Loucy (cell line): ENCODE data around the gene INAFM2.

Experiments used
- H2AFZ ChIP-seq: fragments of 200-600 bp; sonication (generic); 2 replicates; pipeline ENCODE4 v1.6.0; 2016; ENCODE audit warnings: antibody characterized with exemption, mild to moderate bottlenecking, low read length, moderate library complexity
- H3F3A ChIP-seq: fragments of 200-600 bp; 2 replicates; pipeline ENCODE4 v1.6.0; 2016; ENCODE audit warnings: antibody characterized with exemption, low read depth, mild to moderate bottlenecking
- H3K27me3 ChIP-seq: fragments of 200-600 bp; sonication (generic); 2 replicates; pipeline ENCODE4 v1.6.1; 2014; ENCODE audit warnings: low read length, mild to moderate bottlenecking; ENCODE audit not compliant: insufficient read depth, poor library complexity, severe bottlenecking
- H3K36me3 ChIP-seq: fragments of 200-600 bp; sonication (generic); 2 replicates; pipeline ENCODE4 v1.6.1; 2016; ENCODE audit warnings: low read length; ENCODE audit not compliant: insufficient read depth
- H3K4me1 ChIP-seq: fragments of 200-600 bp; sonication (generic); 2 replicates; pipeline ENCODE4 v1.5.1; 2014; ENCODE audit warnings: low read length, mild to moderate bottlenecking; ENCODE audit not compliant: insufficient read depth, poor library complexity, severe bottlenecking
- H3K4me2 ChIP-seq: fragments of 200-600 bp; sonication (generic); 2 replicates; pipeline ENCODE4 v1.6.0; 2014; ENCODE audit warnings: antibody characterized with exemption, low read length, low read depth, mild to moderate bottlenecking; ENCODE audit not compliant: poor library complexity, severe bottlenecking
- H3K4me3 ChIP-seq: fragments of 200-600 bp; sonication (generic); 2 replicates; pipeline ENCODE4 v1.5.1; 2014; ENCODE audit warnings: low read length, mild to moderate bottlenecking, mixed read lengths; ENCODE audit not compliant: poor library complexity, severe bottlenecking
- H3K79me2 ChIP-seq: fragments of 200-600 bp; sonication (generic); 2 replicates; pipeline ENCODE4 v1.6.1; 2014; ENCODE audit warnings: low read length; ENCODE audit not compliant: insufficient read depth
- H3K9ac ChIP-seq: fragments of 200-600 bp; sonication (generic); 2 replicates; pipeline ENCODE4 v1.6.0; 2014; ENCODE audit warnings: mild to moderate bottlenecking, low read depth, low read length, moderate library complexity; ENCODE audit not compliant: poor library complexity, severe bottlenecking
- H3K9me2 ChIP-seq: fragments of 200-600 bp; sonication (generic); replicated peaks from 2 replicates; pipeline ENCODE4 v1.6.1; 2016; ENCODE audit warnings: low read depth, low read length, mixed read lengths
- H3K9me3 ChIP-seq: fragments of 200-600 bp; sonication (generic); 2 replicates; pipeline ENCODE4 v1.6.1; 2014; ENCODE audit warnings: mild to moderate bottlenecking, antibody characterized with exemption, low read length, low read depth; ENCODE audit not compliant: insufficient read depth
- H4K20me1 ChIP-seq: fragments of 200-600 bp; sonication (generic); 2 replicates; pipeline ENCODE4 v1.6.0; 2014; ENCODE audit warnings: antibody characterized with exemption, low read length, mild to moderate bottlenecking; ENCODE audit not compliant: insufficient read depth, poor library complexity, severe bottlenecking
- EZH2phosphoT487 ChIP-seq: fragments of 200-600 bp; IDR thresholded peaks from 2 replicates; pipeline ENCODE4 v1.6.1; 2018; ENCODE audit warnings: antibody characterized with exemption, mild to moderate bottlenecking, moderate library complexity, borderline replicate concordance
- TF ChIP-seq, protein P1 (sequence below): fragments of 200-600 bp; sonication (generic); conservative IDR thresholded peaks from 2 replicates; pipeline ENCODE4 v1.5.1; 2014; ENCODE audit warnings: mild to moderate bottlenecking, antibody characterized with exemption, low read length

The INAFM2 gene

DNA sequence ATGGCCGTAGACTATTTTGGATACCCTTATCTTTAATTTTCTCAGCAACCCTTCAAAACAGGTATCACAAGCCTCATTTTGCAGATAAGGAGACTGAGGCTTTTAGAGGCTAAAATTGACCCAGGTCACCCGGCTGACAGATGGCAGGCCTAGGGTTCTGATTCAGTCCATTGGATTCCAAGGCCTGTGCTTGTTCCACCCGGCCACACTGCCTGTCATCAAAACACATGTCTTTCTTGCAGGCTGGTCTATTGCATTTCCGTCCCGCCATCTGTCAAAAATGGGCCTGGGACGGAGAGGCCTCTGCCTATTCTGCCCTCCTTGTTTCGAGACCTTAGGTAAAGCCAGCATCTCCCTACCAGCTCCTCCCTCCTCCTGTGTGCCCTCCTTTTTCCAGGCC lies 8.1 kb downstream of the INAFM2 start:
- H3K9me3 ChIP-seq, result no peaks in the 10 kb centered on the region
- H3K27me3 ChIP-seq, result no peaks in the 10 kb centered on the region
- peaks cover 3% of the 10 kb centered on the region; the same call in 1 of the 2 replicates for H3K36me3 ChIP-seq
- no peak overlapping the region for H2AFZ ChIP-seq
- no peaks in the 10 kb centered on the region for H4K20me1 ChIP-seq
- H3K4me1 ChIP-seq, result peaks cover 96% of the 10 kb centered on the region
- H3K4me2 ChIP-seq, result peak overlapping the region; percentile 79
- 0 out of 2 replicates have a peak, but pooled peaks cover 8% of the 10 kb centered on the region for H3F3A ChIP-seq
- H3K9me2 ChIP-seq, result no peaks in the 10 kb centered on the region
- no peak overlapping the region for H3K4me3 ChIP-seq
- peak overlapping the region; percentile 82 for H3K9ac ChIP-seq
- peaks cover 64% of the 10 kb centered on the region for H3K79me2 ChIP-seq
- TF ChIP-seq, protein P1, sequence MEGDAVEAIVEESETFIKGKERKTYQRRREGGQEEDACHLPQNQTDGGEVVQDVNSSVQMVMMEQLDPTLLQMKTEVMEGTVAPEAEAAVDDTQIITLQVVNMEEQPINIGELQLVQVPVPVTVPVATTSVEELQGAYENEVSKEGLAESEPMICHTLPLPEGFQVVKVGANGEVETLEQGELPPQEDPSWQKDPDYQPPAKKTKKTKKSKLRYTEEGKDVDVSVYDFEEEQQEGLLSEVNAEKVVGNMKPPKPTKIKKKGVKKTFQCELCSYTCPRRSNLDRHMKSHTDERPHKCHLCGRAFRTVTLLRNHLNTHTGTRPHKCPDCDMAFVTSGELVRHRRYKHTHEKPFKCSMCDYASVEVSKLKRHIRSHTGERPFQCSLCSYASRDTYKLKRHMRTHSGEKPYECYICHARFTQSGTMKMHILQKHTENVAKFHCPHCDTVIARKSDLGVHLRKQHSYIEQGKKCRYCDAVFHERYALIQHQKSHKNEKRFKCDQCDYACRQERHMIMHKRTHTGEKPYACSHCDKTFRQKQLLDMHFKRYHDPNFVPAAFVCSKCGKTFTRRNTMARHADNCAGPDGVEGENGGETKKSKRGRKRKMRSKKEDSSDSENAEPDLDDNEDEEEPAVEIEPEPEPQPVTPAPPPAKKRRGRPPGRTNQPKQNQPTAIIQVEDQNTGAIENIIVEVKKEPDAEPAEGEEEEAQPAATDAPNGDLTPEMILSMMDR, result no peak
- TF ChIP-seq EZH2phosphoT487, result no peak

DNA sequence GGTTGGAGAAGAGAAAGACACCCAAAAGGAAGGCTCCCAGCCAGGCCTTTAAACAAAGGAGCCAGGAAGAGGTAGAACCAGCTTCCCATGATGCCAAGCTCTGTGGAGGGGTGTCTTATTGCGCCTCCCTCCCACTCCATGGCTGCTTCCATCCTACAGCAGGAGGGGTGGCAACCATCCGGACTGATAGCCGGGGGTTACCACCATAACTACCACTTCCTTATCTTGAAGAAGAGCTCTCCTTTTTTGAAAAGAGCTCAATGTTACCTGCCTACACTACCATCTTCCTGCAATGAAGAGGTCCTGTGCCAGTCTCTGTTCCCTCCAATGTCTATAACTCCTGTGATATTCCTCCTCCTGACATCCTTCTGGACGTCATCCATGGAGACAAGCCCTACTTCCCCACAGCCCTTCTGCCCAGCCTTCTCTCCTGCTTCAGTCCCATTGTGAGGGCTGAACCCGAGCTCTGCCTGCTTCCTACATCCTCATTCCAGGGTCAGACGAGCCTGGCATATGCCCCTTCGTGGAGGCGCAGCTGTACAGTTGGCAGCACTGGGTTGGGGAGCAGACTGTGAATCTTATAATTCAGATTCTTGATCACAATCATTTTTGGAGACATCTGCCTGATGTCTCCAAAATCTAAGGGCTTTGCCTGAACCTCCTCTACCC lies 8.8 kb downstream of the INAFM2 start:
- TF ChIP-seq, protein P1, result no peak
- no peak for TF ChIP-seq EZH2phosphoT487
- H3F3A ChIP-seq, result 0 out of 2 replicates have a peak, but pooled peaks cover 8% of the 10 kb centered on the region
- peak overlapping the region; percentile 79 for H3K4me2 ChIP-seq
- H4K20me1 ChIP-seq, result no peaks in the 10 kb centered on the region
- H2AFZ ChIP-seq, result no peak overlapping the region
- peaks cover 96% of the 10 kb centered on the region for H3K4me1 ChIP-seq
- no peak overlapping the region for H3K4me3 ChIP-seq
- no peaks in the 10 kb centered on the region for H3K9me3 ChIP-seq
- peaks cover 58% of the 10 kb centered on the region for H3K79me2 ChIP-seq
- H3K36me3 ChIP-seq, result peaks cover 3% of the 10 kb centered on the region; the same call in 1 of the 2 replicates
- H3K9me2 ChIP-seq, result no peaks in the 10 kb centered on the region
- H3K9ac ChIP-seq, result peak overlapping the region; percentile 86
- H3K27me3 ChIP-seq, result no peaks in the 10 kb centered on the region

DNA sequence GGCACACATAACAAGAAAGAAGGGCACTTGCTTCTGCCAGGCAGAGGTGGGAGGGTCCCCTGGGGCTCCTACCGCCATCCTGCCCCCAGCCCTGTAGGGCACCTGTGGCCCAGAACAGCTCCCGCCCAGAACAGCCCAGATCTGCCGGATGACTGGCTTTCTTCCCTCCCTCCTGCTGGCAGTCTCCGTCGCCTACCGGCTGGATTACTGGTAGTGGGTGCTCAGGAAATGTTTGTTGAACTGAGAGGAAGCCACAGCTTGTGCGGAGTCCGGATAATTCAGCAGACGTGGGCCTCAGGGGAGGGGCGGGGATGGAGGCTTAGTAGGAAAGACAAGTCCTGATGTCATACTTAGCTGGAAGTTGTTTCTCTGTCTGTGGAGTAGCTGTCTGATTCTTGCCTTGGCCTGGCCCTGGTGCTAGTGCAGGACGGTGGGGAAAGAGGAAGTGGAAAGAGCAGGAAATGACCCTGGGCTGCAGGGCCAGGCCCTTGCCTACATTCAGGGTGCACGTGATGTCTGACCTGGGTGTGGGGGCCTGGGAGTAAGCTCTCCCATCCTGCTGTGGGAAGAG lies 10.5 kb downstream of the INAFM2 start:
- TF ChIP-seq EZH2phosphoT487, result no peak
- Histone ChIP-seq H3K4me2 (peak overlapping the region; percentile 79), H3K27me3 (no peaks in the 10 kb centered on the region), H3K9me3 (no peaks in the 10 kb centered on the region), H3F3A (0 out of 2 replicates have a peak, but pooled peaks cover 3% of the 10 kb centered on the region), H3K36me3 (peaks cover 3% of the 10 kb centered on the region; the same call in 1 of the 2 replicates), H3K4me3 (peak overlapping the region; percentile 71), H3K9ac (peak overlapping the region; percentile 86), H4K20me1 (no peaks in the 10 kb centered on the region), H2AFZ (peak overlapping the region; percentile 5; the same call in 1 of the 2 replicates), H3K9me2 (no peaks in the 10 kb centered on the region), H3K4me1 (peaks cover 82% of the 10 kb centered on the region), H3K79me2 (peaks cover 43% of the 10 kb centered on the region)
